GM12875 (cell line): Measurements from ENCODE around the gene ADAMTSL1.

Source experiments
- H3K4me3 ChIP-seq: one replicate; pipeline ENCODE4 v1.5.1; 2011; ENCODE audit warnings: low read depth, low read length, control low read depth
- CTCF ChIP-seq: IDR thresholded peaks from 2 replicates; pipeline ENCODE4 v1.5.1; 2011; ENCODE audit warnings: low read depth, mild to moderate bottlenecking, control low read depth, inconsistent platforms, low read length, moderate library complexity, borderline replicate concordance; ENCODE audit not compliant: insufficient read depth

Gene ADAMTSL1

GRCh38 chr9:18611971-18612370, 138.0 kb downstream of the ADAMTSL1 start:
- no peak for TF ChIP-seq CTCF
- H3K4me3 ChIP-seq = no peak overlapping the region

GRCh38 chr9:18614116-18614515, 140.2 kb downstream of the ADAMTSL1 start:
- H3K4me3 ChIP-seq = no peak overlapping the region
- no peak for TF ChIP-seq CTCF

- TF ChIP-seq CTCF = no peak
- no peak overlapping the region for H3K4me3 ChIP-seq
These were observed 140.7 kb downstream of the ADAMTSL1 start for GRCh38 chr9:18614651-18615050.

GRCh38 chr9:18616976-18617375, 143.0 kb downstream of the ADAMTSL1 start:
- H3K4me3 ChIP-seq = no peak overlapping the region
- TF ChIP-seq CTCF = no peak

GRCh38 chr9:18617759-18618158, 143.8 kb downstream of the ADAMTSL1 start:
- TF ChIP-seq CTCF = no peak
- no peak overlapping the region for H3K4me3 ChIP-seq

GRCh38 chr9:18618862-18619261, 144.9 kb downstream of the ADAMTSL1 start:
- no peak overlapping the region for H3K4me3 ChIP-seq
- TF ChIP-seq CTCF = no peak

GRCh38 chr9:18622186-18622836, 148.4 kb downstream of the ADAMTSL1 start:
- no peak for TF ChIP-seq CTCF

More at GRCh38 chr9:18622186-18622836, 148.4 kb downstream of the ADAMTSL1 start:
- H3K4me3 ChIP-seq = no peak overlapping the region
